ENCODE data around the gene MEGF11. TPM values are rescaled to one million over a fixed set of nuclear protein-coding genes. Genes with fewer than 3 reads are reported as not detected.

Gene MEGF11
- total RNA-seq, 2 experiments from 2014 or later: 3.3 to 6.8 TPM

DNA sequence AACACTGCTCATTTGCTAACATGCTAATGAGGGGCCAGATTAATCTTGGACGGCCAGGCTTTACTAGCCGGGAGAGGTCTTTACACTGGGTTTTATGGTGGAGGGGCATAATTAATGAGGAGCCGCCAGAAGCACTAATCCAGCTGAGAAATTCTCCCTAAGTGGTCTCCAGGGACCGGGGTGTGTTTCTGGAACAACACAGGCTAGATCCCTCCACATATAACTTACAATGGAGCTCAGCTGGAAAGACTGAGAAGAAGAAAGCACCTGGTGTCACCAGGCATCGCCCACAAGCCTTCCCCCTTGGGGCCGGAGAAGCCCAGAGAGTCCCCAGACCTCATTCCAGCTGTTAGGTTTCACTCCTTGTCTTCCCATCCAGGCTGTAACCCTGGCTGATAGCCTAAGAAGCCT, 127.5 kb downstream of the MEGF11 start:
- Histone ChIP-seq H3K9me2 (ENCODE audit: insufficient read depth, low read length) (no peaks in the 10 kb centered on the region), H3K4me2 (ENCODE audit: low read length) (peak overlapping the region; percentile 44), H4K20me1 (ENCODE audit: insufficient read depth, low read length) (no peaks in the 10 kb centered on the region), H3K79me2 (ENCODE audit: insufficient read depth, low read depth, low read length) (no peaks in the 10 kb centered on the region), H3K36me3 (ENCODE audit: insufficient read depth, low read length) (no peaks in the 10 kb centered on the region), H3K4me1 (ENCODE audit: insufficient read depth, low read length, poor library complexity, severe bottlenecking) (peaks cover 18% of the 10 kb centered on the region), H3K9me3 (ENCODE audit: low read length) (no peaks in the 10 kb centered on the region), H2AFZ (ENCODE audit: low read length) (peak overlapping the region; percentile 65), H3K27ac (ENCODE audit: low read depth, low read length, poor library complexity, severe bottlenecking) (no peak overlapping the region), H3K4me3 (ENCODE audit: low read depth, low read length, poor library complexity, severe bottlenecking) (no peak overlapping the region)
- intact Hi-C loops (cut with micrococcal nuclease; ENCODE audit: unreplicated experiment): no loop called here
- ChIA-PET POLR2A (interaction anchor here (1.2 kb wide), 1 partner anchor 144 kb away, joined by 3 read pairs; no protein-coding TSS in a partner anchor), CTCF (ENCODE audit: unreplicated experiment) (interaction anchor here (0.8 kb wide), 1 partner anchor 28 kb away, joined by 3 read pairs; no protein-coding TSS in a partner anchor)
- TF ChIP-seq CTCF (conservative IDR thresholded peaks at IDR 0.05; ENCODE audit: low read length) (no peak), EZH2phosphoT487 (IDR thresholded peaks at IDR 0.05; ENCODE audit: borderline replicate concordance, low read depth, low read length) (no peak)
- no peak for DNase-seq (ENCODE audit: low spot score)
- no TSS peak for BruUV-seq (replicated peaks)

DNA sequence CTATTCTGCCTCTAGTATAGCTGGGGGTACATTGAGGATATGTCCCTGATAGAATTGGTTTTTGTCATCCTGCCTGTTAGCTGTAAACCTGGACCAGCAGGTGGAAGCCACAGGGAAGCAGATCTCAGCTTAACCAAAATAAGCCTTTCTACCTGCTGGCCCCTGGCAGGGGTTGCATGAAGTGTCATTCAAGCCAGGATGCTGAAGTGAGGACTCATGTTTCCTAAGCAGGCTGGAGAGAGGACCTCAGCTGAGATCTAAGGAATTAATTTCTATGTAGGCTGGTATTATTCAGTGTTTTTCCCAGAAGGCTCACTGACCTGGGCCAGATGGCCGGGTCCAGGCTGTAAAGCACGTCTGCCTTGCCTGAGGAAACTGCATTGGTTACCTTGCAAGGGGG, 128.9 kb downstream of the MEGF11 start:
- Histone ChIP-seq H3K27ac (ENCODE audit: low read depth, low read length, poor library complexity, severe bottlenecking) (no peak overlapping the region), H3K79me2 (ENCODE audit: insufficient read depth, low read depth, low read length) (no peaks in the 10 kb centered on the region), H3K36me3 (ENCODE audit: insufficient read depth, low read length) (no peaks in the 10 kb centered on the region), H4K20me1 (ENCODE audit: insufficient read depth, low read length) (no peaks in the 10 kb centered on the region), H3K9me3 (ENCODE audit: low read length) (no peaks in the 10 kb centered on the region), H3K4me2 (ENCODE audit: low read length) (no peak overlapping the region), H2AFZ (ENCODE audit: low read length) (no peak overlapping the region), H3K9me2 (ENCODE audit: insufficient read depth, low read length) (no peaks in the 10 kb centered on the region), H3K4me1 (ENCODE audit: insufficient read depth, low read length, poor library complexity, severe bottlenecking) (peaks cover 15% of the 10 kb centered on the region), H3K4me3 (ENCODE audit: low read depth, low read length, poor library complexity, severe bottlenecking) (no peak overlapping the region)
- no peak for TF ChIP-seq CTCF (conservative IDR thresholded peaks at IDR 0.05; ENCODE audit: low read length)
- TF ChIP-seq EZH2phosphoT487 (IDR thresholded peaks at IDR 0.05; ENCODE audit: borderline replicate concordance, low read depth, low read length): no peak
- no TSS peak for BruUV-seq (replicated peaks)
- ChIA-PET POLR2A (interaction anchor here (0.6 kb wide), 1 partner anchor 344 kb away, joined by 3 read pairs; no protein-coding TSS in a partner anchor), CTCF (ENCODE audit: unreplicated experiment) (no interaction called here)
- no peak for DNase-seq (ENCODE audit: low spot score)
- intact Hi-C loops (cut with micrococcal nuclease; ENCODE audit: unreplicated experiment): no loop called here

GRCh38 chr15:66123799-66124198, 129.8 kb downstream of the MEGF11 start:
- Histone ChIP-seq H3K4me1 (ENCODE audit: insufficient read depth, low read length, poor library complexity, severe bottlenecking) (peaks cover 15% of the 10 kb centered on the region), H3K79me2 (ENCODE audit: insufficient read depth, low read depth, low read length) (no peaks in the 10 kb centered on the region), H3K36me3 (ENCODE audit: insufficient read depth, low read length) (no peaks in the 10 kb centered on the region), H2AFZ (ENCODE audit: low read length) (no peak overlapping the region), H3K4me2 (ENCODE audit: low read length) (no peak overlapping the region), H3K9me2 (ENCODE audit: insufficient read depth, low read length) (no peaks in the 10 kb centered on the region), H3K9me3 (ENCODE audit: low read length) (no peaks in the 10 kb centered on the region), H3K4me3 (ENCODE audit: low read depth, low read length, poor library complexity, severe bottlenecking) (no peak overlapping the region), H3K27ac (ENCODE audit: low read depth, low read length, poor library complexity, severe bottlenecking) (no peak overlapping the region), H4K20me1 (ENCODE audit: insufficient read depth, low read length) (no peaks in the 10 kb centered on the region)
- no peak for TF ChIP-seq EZH2phosphoT487 (IDR thresholded peaks at IDR 0.05; ENCODE audit: borderline replicate concordance, low read depth, low read length)
- TF ChIP-seq CTCF (conservative IDR thresholded peaks at IDR 0.05; ENCODE audit: low read length): no peak
- no TSS peak for BruUV-seq (replicated peaks)
- intact Hi-C loops (cut with micrococcal nuclease; ENCODE audit: unreplicated experiment): no loop called here
- CTCF ChIA-PET (ENCODE audit: unreplicated experiment): no interaction called here
- POLR2A ChIA-PET: no interaction called here
- DNase-seq (ENCODE audit: low spot score): no peak
